Astrocyte (in vitro differentiated cells and primary cell): ENCODE results near the gene RIPOR3.

Experiments used
- CTCF ChIP-seq: IDR thresholded peaks from 2 replicates; pipeline ENCODE4 v1.5.1; 2011; ENCODE audit warnings: low read depth, mild to moderate bottlenecking, inconsistent platforms, low read length, moderate library complexity; ENCODE audit not compliant: insufficient read depth
- EZH2 ChIP-seq: IDR thresholded peaks from 2 replicates; pipeline ENCODE4 v1.6.1; 2012; ENCODE audit warnings: mild to moderate bottlenecking, low read length, inconsistent platforms; ENCODE audit not compliant: insufficient read depth

- no peak for TF ChIP-seq CTCF
- TF ChIP-seq EZH2 = no peak
These were observed 138.4 kb downstream of the RIPOR3 start for GRCh38 chr20:50552979-50553378.
